ENCODE results near the gene KCTD16. TPM values are rescaled to one million over a fixed set of nuclear protein-coding genes. Genes with fewer than 3 reads are reported as not detected.

KCTD16 gene
- total and polyA plus RNA-seq, 2 donors from 2014 or later: 0.24 to 2.5 TPM

DNA sequence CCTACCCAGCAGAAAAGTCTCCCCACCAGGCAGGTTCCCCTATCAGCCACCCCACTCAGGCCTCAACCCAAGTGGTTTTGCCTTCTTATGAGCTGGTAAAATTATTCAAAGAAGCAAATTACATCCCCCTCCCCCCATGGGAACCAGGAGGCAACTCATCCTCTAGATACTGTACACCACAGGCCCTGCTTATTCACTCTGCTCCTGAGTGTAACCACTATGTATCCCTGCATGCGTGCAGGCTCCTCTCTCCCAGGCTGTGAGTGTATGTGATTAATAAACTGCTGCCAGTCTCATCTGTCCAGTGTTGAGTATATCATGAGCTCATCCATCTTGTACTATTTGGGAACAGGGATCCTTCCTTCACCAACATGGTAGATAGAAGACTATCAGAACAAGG, 8.6 kb downstream of the KCTD16 start:
- Histone ChIP-seq H3K4me3 (ENCODE audit: low read length in 3 of 3) (no peak overlapping the region), H3K4me1 (ENCODE audit: control insufficient read depth in 2 of 3, insufficient read depth in 2 of 3, low read depth in 1 of 3, low read length in 3 of 3) (no peaks in the 10 kb centered on the region), H3K36me3 (ENCODE audit: control insufficient read depth in 2 of 3, insufficient read depth in 3 of 3, low read length in 3 of 3) (no peaks in the 10 kb centered on the region), H3K27ac (ENCODE audit: low read depth in 2 of 2, low read length in 2 of 2) (no peak overlapping the region), H3K9ac (ENCODE audit: low read length in 3 of 3) (no peak overlapping the region), H3K9me3 (ENCODE audit: control insufficient read depth in 2 of 3, insufficient read depth in 1 of 3, low read length in 3 of 3) (no peaks in the 10 kb centered on the region), H3K27me3 (ENCODE audit: control insufficient read depth, insufficient read depth, low read length) (no peaks in the 10 kb centered on the region)
- FAIRE-seq (no peak), DNase-seq (no peak)
- intact Hi-C loops (cut with DNase I): no loop called here
- TF ChIP-seq, protein P1, sequence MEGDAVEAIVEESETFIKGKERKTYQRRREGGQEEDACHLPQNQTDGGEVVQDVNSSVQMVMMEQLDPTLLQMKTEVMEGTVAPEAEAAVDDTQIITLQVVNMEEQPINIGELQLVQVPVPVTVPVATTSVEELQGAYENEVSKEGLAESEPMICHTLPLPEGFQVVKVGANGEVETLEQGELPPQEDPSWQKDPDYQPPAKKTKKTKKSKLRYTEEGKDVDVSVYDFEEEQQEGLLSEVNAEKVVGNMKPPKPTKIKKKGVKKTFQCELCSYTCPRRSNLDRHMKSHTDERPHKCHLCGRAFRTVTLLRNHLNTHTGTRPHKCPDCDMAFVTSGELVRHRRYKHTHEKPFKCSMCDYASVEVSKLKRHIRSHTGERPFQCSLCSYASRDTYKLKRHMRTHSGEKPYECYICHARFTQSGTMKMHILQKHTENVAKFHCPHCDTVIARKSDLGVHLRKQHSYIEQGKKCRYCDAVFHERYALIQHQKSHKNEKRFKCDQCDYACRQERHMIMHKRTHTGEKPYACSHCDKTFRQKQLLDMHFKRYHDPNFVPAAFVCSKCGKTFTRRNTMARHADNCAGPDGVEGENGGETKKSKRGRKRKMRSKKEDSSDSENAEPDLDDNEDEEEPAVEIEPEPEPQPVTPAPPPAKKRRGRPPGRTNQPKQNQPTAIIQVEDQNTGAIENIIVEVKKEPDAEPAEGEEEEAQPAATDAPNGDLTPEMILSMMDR (IDR thresholded peaks at IDR 0.05; ENCODE audit: borderline replicate concordance, extremely low read depth, insufficient read depth): no peak

DNA sequence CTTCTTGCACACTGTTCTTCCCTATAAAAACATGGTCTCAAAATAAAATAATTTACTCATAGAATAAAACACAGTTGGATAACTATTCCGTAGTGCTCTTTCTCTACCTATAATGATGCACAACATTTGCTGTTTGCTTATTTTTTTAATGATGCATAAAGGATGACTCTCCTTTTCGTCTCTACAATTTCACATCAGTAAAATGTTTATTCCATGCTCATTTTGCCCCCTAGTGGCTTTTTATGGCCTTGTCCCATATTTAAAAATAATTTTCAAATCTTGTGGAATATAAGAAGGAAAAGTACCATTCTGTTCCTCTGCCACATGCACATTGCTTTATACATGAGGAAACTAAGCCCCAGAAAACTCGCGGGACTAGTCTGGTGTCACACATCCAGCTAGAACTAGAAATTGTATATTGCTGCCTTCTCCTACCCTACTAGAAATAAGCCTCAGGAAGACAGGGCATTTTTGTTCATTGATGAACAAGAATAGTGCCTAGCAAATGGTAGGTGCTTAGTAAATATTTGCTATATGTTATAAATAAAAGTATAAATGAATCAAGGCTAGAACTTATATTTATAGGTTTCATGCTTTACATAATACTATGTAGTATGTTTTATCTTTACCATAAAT, 12.7 kb downstream of the KCTD16 start:
- TF ChIP-seq, protein P1 (IDR thresholded peaks at IDR 0.05; ENCODE audit: borderline replicate concordance, extremely low read depth, insufficient read depth): peak; percentile 48
- Histone ChIP-seq H3K27ac (ENCODE audit: low read depth in 2 of 2, low read length in 2 of 2) (no peak overlapping the region), H3K36me3 (ENCODE audit: control insufficient read depth in 2 of 3, insufficient read depth in 3 of 3, low read length in 3 of 3) (no peaks in the 10 kb centered on the region), H3K9ac (ENCODE audit: low read length in 3 of 3) (no peak overlapping the region), H3K4me1 (ENCODE audit: control insufficient read depth in 2 of 3, insufficient read depth in 2 of 3, low read depth in 1 of 3, low read length in 3 of 3) (no peaks in the 10 kb centered on the region), H3K4me3 (ENCODE audit: low read length in 3 of 3) (no peak overlapping the region), H3K27me3 (ENCODE audit: control insufficient read depth, insufficient read depth, low read length) (no peaks in the 10 kb centered on the region), H3K9me3 (ENCODE audit: control insufficient read depth in 2 of 3, insufficient read depth in 1 of 3, low read length in 3 of 3) (no peaks in the 10 kb centered on the region)
- DNase-seq: peak in 1 of 5 donors; percentile 30
- peak; percentile 37 for FAIRE-seq
- intact Hi-C loops (cut with DNase I): no loop called here

DNA sequence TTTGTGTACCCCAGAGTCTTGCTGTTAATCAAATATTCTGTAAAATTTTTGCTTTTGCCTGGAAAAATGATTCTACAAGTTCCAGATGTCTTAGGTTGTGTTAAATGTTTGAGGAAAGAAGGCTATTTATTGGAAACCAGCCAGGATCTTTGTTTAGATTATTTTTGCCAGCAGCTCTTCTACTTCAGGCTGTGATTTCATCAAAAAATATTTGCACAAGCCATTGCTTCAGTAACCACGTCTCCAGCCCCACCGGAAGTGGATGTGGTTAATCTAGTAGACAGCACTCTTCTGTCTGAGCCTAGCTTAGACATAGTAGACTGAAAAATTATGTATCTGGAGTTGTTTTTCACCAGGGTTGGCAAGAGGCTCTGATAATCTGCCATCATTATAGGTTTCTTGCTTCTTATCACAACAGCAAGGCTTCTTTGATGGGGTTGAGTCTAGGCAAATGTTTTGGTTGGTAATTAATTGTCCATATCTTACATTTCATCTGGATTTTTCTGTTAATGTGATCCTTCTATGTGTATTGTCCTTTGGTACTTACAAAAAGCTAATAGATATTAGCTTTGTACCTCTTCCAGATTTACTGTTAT, 17.1 kb downstream of the KCTD16 start:
- Histone ChIP-seq H3K9me3 (ENCODE audit: control insufficient read depth in 2 of 3, insufficient read depth in 1 of 3, low read length in 3 of 3) (no peaks in the 10 kb centered on the region), H3K9ac (ENCODE audit: low read length in 3 of 3) (no peak overlapping the region), H3K4me1 (ENCODE audit: control insufficient read depth in 2 of 3, insufficient read depth in 2 of 3, low read depth in 1 of 3, low read length in 3 of 3) (no peaks in the 10 kb centered on the region), H3K36me3 (ENCODE audit: control insufficient read depth in 2 of 3, insufficient read depth in 3 of 3, low read length in 3 of 3) (no peaks in the 10 kb centered on the region), H3K27ac (ENCODE audit: low read depth in 2 of 2, low read length in 2 of 2) (peak overlapping the region in 1 of 2 donors; percentile 66), H3K27me3 (ENCODE audit: control insufficient read depth, insufficient read depth, low read length) (no peaks in the 10 kb centered on the region), H3K4me3 (ENCODE audit: low read length in 3 of 3) (no peak overlapping the region)
- intact Hi-C loops (cut with DNase I): no loop called here
- TF ChIP-seq, protein P1 (IDR thresholded peaks at IDR 0.05; ENCODE audit: borderline replicate concordance, extremely low read depth, insufficient read depth): no peak
- DNase-seq (peak in 4 of 5 donors; percentile 36 to 84 (median 68)), FAIRE-seq (no peak)
